ENCODE data around the gene HOXD8.

The HOXD8 gene

DNA sequence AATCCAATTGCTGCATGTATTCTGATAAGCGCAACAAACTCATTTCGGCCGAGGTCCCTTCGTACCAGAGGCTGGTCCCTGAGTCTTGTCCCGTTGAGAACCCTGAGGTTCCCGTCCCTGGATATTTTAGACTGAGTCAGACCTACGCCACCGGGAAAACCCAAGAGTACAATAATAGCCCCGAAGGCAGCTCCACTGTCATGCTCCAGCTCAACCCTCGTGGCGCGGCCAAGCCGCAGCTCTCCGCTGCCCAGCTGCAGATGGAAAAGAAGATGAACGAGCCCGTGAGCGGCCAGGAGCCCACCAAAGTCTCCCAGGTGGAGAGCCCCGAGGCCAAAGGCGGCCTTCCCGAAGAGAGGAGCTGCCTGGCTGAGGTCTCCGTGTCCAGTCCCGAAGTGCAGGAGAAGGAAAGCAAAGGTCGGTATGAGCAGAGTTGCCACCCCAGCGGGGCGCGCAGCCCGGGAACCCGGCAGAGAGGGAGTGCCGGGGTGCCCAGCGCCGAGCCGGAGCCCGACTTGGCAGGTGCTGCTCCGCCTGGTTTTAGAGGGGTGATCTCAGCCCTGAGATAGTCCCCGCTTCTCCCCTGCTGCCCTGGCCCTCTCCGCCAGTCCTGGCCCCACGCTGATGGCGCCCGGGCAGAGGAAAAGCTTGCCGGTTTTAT, 12.2 kb upstream of the HOXD8 start:
- DNase-seq (ENCODE audit: low spot score): no peak
- TF ChIP-seq, protein P1, sequence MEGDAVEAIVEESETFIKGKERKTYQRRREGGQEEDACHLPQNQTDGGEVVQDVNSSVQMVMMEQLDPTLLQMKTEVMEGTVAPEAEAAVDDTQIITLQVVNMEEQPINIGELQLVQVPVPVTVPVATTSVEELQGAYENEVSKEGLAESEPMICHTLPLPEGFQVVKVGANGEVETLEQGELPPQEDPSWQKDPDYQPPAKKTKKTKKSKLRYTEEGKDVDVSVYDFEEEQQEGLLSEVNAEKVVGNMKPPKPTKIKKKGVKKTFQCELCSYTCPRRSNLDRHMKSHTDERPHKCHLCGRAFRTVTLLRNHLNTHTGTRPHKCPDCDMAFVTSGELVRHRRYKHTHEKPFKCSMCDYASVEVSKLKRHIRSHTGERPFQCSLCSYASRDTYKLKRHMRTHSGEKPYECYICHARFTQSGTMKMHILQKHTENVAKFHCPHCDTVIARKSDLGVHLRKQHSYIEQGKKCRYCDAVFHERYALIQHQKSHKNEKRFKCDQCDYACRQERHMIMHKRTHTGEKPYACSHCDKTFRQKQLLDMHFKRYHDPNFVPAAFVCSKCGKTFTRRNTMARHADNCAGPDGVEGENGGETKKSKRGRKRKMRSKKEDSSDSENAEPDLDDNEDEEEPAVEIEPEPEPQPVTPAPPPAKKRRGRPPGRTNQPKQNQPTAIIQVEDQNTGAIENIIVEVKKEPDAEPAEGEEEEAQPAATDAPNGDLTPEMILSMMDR (IDR thresholded peaks at IDR 0.05; ENCODE audit: extremely low read depth, missing control alignments): no peak

DNA sequence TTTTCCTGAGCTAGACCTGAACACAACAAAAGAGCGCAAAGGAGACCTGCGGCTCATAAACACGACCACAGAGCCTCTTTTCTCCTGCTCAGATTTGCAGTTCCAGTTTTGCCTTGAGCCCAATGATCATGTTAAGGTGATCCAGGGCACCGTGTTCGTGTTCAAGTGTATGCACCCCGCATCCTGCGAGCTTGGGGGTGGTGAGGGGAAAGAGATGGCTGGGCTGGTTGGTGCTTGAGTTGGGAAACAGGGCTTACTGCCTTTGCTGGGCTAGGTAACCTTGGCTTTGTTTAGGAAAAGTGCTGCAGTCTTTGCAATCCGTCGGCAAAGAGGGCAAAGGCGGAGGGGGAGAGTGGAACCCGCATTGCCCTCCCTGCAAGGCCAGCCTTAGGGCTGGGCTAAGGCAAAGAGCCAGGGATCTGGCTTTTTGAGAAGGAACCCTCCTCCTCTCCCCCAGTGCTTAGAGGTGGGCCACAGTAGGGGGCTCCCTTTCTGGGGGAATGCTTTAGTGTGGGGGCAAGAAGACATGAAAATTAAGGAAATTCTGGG, 11.6 kb upstream of the HOXD8 start:
- DNase-seq (ENCODE audit: low spot score): no peak
- TF ChIP-seq, protein P1 (IDR thresholded peaks at IDR 0.05; ENCODE audit: extremely low read depth, missing control alignments): no peak

DNA sequence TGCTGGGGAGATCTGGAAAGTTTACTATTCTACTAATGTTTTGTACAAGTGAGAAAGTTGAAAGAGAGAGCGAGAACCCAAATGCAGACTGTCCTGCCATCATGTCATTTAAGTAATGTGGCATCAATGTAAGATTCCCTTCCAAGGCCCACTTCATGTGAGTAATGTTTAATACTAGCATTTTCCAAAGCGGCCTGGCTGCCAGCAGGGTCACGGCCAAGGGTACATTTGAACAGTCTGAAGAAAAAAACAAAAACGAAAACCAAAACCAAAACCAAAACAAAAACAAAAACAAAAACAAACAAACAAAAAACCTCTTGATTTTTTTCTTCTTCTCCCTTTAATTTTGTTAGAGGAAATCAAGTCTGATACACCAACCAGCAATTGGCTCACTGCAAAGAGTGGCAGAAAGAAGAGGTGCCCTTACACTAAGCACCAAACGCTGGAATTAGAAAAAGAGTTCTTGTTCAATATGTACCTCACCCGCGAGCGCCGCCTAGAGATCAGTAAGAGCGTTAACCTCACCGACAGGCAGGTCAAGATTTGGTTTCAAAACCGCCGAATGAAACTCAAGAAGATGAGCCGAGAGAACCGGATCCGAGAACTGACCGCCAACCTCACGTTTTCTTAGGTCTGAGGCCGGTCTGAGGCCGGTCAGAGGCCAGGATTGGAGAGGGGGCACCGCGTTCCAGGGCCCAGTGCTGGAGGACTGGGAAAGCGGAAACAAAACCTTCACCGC, 10.7 kb upstream of the HOXD8 start:
- DNase-seq (ENCODE audit: low spot score): no peak
- TF ChIP-seq, protein P1 (IDR thresholded peaks at IDR 0.05; ENCODE audit: extremely low read depth, missing control alignments): no peak

DNA sequence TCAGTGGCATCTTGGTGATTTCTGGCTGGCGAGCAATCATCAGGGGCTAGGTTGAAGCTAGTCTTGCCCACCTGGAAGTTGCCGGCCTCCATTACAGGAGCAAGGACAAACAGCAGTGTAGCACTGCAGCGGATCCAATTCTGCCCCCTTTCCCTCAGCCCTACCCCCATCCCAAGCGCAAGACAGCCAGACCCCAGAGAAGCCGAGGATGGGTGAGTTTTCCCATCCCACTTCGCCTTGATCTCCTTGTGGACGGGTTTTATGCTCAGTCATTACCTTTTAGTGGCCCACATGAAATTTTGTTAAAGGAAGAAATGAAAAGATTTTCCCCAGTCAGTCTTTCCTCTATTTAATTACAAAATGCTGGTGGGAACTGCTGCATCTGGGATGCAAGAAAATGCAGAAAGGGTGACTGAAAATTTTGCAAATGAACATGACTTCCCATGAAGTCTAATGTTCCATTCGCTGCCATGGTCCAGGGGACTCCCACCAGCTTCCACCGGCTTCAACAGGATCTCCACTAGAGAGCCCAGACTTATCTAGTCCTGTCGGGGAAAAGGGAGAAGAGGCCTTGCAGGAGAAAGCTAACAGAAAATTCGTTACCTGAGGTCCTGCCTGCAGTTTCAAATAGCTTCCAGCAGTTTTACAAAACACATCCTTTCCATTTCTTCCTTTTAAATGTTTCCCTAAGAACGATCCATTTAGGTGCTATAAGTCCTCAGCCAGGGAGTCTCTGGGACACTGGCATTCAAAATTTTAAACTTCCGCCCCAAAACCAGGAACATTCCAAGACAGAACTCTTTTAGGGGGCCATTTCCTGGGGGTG, 8.9 kb upstream of the HOXD8 start:
- DNase-seq (ENCODE audit: low spot score): no peak
- TF ChIP-seq, protein P1 (IDR thresholded peaks at IDR 0.05; ENCODE audit: extremely low read depth, missing control alignments): no peak

DNA sequence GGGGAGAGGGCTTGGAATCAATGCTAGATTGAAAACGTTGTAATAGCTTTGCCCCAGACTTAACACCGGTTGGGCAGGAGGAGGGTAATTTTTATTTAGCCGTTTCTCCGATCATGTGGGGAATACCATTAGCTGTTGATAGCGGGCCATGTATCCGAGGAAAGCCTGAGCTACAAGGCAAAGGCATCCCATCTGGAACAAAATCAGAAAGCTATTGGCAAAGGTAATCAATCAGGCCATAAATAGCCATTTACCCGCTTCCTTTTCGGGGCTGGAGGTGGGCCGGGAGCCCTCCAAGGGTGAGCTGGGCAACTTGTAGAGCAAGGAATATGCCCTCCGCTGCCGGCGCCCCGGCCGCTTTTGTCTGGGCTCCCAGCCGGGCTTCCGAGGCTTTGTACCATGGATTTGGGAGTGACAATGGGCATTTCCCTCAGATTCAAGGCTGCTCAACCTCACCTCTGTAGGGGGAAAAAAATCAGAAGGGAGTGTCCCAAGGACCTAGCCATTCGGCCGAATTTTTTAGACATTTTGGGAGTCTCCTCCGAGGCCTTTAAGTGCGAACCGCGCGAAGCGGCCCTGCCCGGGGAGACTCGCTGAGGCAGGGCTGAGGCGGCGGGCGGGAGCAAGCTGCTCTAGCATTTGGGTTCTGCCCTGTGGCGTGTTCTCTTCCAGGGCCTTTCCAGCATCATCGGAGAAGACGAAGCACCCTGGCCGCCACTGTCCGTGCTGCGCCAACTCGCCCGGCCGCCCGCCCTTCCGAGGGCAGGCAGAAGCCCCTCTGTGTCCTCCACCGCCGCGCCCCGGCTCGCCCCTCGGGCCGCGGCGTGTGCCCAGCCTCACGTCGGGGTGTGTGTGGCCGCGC, 8.1 kb upstream of the HOXD8 start:
- TF ChIP-seq, protein P1 (IDR thresholded peaks at IDR 0.05; ENCODE audit: extremely low read depth, missing control alignments): no peak
- no peak for DNase-seq (ENCODE audit: low spot score)

DNA sequence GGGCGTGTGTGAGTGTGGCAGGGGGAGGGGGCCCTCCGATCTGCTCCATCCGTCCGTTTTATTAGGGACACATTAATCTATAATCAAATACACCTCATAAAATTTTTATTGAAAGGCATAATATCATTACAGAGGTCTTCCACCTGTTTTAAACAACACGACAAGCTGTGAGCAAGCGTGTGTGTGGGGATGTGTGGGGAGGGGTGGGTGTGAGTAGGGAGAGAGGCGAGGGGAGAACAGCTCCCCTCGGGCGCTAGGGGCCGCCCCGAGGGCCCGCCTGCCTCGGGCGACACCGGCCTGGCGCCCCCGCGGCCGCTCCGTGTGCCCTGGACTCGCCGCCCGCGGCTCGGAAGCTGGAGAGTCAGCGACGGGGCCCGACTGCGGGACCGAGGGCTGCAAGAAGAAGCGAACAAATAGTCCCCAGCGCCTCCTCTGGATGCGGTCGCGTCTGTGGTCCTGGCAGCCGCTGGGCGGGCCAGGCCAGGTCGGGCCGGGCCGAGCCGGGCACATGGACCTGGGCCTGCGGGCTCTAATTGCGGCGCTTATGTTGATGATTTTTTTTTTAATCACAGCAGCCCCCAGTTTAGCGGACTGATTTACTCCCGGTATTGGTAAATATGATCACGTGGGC, 7.3 kb upstream of the HOXD8 start:
- no peak for DNase-seq (ENCODE audit: low spot score)
- TF ChIP-seq, protein P1 (IDR thresholded peaks at IDR 0.05; ENCODE audit: extremely low read depth, missing control alignments): no peak
